ENCODE measurements around the gene TPPP. TPM values are rescaled to one million over a fixed set of nuclear protein-coding genes. Genes with fewer than 3 reads are reported as not detected.

TPPP gene
- polyA plus RNA-seq, 1 donor (not counting 4 experiments of a cell fraction or from before 2014, with no cell fraction given) = 0.88 TPM

DNA sequence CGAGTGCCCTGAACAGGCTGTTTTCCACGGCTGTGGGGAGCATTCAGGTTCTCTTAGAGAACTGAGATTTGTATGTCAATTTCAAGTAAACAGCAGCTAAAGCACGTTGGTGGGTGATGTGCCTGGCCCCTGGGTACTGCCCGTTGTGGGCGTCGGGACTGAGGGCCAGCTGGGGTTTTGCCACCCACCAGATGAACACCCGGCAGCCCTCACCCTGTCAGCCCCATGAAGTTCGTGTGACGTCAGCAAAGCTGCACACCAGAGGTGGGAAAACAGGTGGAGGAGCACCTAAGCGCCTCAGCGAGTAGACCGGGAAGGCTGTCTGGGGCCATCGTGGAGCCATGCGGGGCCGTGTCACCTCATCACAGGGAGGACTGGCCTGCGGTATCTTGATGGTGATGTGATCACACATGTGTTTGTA is 71.8 kb downstream of the TPPP start:
- no peaks in the 10 kb centered on the region for H3K4me1 ChIP-seq (ENCODE audit: control insufficient read depth, extremely low read depth, insufficient read depth, low read length)
- no peaks in the 10 kb centered on the region for H3K27me3 ChIP-seq (ENCODE audit: control insufficient read depth, extremely low read depth, insufficient read depth, low read length)
- H3K9me1 ChIP-seq (ENCODE audit: control insufficient read depth, extremely low read depth, insufficient read depth, low read length) = no peaks in the 10 kb centered on the region
- H3K79me2 ChIP-seq (ENCODE audit: control insufficient read depth, insufficient read depth, low read length) = peaks cover 12% of the 10 kb centered on the region
- no peak overlapping the region for H3K4me2 ChIP-seq (ENCODE audit: control insufficient read depth, extremely low read depth, insufficient read depth, low read depth, low read length)
- H3K9ac ChIP-seq (ENCODE audit: control insufficient read depth, extremely low read depth, insufficient read depth, low read length) = no peak overlapping the region
- dilution Hi-C loops (cut with MboI; ENCODE audit: extremely low pct_ligation_motif_present, low sequenced_read_pairs) = no loop called here
- FAIRE-seq (no peak), DNase-seq (ENCODE audit: low read depth, low spot score) (no peak)
- no peak overlapping the region for H2AFZ ChIP-seq (ENCODE audit: control insufficient read depth, low read length)
- peaks cover 13 to 29% of the 10 kb centered on the region in 2 experiments for H3K36me3 ChIP-seq (ENCODE audit: control insufficient read depth in 2 of 2, extremely low read depth in 1 of 2, insufficient read depth in 2 of 2, low read length in 2 of 2)
- TF ChIP-seq EZH2 (IDR thresholded peaks at IDR 0.05; ENCODE audit: low read length) = no peak
- TF ChIP-seq, protein P1, sequence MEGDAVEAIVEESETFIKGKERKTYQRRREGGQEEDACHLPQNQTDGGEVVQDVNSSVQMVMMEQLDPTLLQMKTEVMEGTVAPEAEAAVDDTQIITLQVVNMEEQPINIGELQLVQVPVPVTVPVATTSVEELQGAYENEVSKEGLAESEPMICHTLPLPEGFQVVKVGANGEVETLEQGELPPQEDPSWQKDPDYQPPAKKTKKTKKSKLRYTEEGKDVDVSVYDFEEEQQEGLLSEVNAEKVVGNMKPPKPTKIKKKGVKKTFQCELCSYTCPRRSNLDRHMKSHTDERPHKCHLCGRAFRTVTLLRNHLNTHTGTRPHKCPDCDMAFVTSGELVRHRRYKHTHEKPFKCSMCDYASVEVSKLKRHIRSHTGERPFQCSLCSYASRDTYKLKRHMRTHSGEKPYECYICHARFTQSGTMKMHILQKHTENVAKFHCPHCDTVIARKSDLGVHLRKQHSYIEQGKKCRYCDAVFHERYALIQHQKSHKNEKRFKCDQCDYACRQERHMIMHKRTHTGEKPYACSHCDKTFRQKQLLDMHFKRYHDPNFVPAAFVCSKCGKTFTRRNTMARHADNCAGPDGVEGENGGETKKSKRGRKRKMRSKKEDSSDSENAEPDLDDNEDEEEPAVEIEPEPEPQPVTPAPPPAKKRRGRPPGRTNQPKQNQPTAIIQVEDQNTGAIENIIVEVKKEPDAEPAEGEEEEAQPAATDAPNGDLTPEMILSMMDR (optimal IDR thresholded peaks at IDR 0.05 in 1 of 3, IDR thresholded peaks at IDR 0.05 in 1 of 3, conservative IDR thresholded peaks at IDR 0.05 in 1 of 3; ENCODE audit: extremely low read depth in 1 of 3, insufficient read depth in 2 of 3, low read length in 3 of 3) = no peak
- H4K20me1 ChIP-seq (ENCODE audit: control insufficient read depth, extremely low read depth, insufficient read depth, low read length) = no peaks in the 10 kb centered on the region
- H3K9me3 ChIP-seq (ENCODE audit: control insufficient read depth, low read depth, low read length) = no peaks in the 10 kb centered on the region
- no peak overlapping the region for H3K4me3 ChIP-seq (ENCODE audit: control insufficient read depth in 2 of 3, extremely low read depth in 1 of 3, insufficient read depth in 2 of 3, low read depth in 1 of 3, low read length in 3 of 3)
- no peak overlapping the region for H3K27ac ChIP-seq (ENCODE audit: control insufficient read depth, insufficient read depth, low read length)

DNA sequence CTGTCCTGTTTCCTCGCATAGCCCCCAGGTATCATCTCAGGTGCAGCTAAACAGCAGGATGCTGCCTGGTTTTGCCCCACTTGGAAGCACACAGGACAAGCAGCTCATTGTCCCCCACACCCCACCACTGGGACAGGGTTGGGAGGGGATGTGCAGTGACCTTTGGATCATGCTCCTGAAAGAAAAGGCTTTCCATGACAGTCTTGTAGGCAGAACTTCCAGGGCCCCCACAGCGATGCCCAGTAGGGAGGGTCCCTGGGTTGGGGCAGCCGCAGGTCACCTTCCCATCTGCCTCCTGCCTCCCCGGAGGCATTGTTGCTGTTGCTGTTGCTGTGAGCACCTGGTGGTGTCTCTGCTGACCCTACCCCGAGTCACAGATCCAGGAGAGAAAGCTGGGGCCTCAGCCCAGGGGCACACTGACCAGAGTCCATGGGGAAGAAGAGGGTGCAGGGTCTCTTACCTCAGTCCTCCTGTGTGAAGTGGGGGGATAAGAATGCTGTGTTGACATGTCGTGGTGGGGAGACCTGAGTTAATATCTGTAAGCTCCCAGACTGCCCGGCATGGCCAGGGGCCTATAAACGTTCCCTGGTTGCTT is 72.5 kb downstream of the TPPP start:
- Histone ChIP-seq H3K9me3 (ENCODE audit: control insufficient read depth, low read depth, low read length) (no peaks in the 10 kb centered on the region), H3K27me3 (ENCODE audit: control insufficient read depth, extremely low read depth, insufficient read depth, low read length) (no peaks in the 10 kb centered on the region), H3K36me3 (ENCODE audit: control insufficient read depth in 2 of 2, extremely low read depth in 1 of 2, insufficient read depth in 2 of 2, low read length in 2 of 2) (peaks cover 13 to 29% of the 10 kb centered on the region in 2 experiments), H4K20me1 (ENCODE audit: control insufficient read depth, extremely low read depth, insufficient read depth, low read length) (no peaks in the 10 kb centered on the region), H3K79me2 (ENCODE audit: control insufficient read depth, insufficient read depth, low read length) (peaks cover 18% of the 10 kb centered on the region), H3K4me3 (ENCODE audit: control insufficient read depth in 2 of 3, extremely low read depth in 1 of 3, insufficient read depth in 2 of 3, low read depth in 1 of 3, low read length in 3 of 3) (no peak overlapping the region), H3K4me2 (ENCODE audit: control insufficient read depth, extremely low read depth, insufficient read depth, low read depth, low read length) (no peak overlapping the region), H2AFZ (ENCODE audit: control insufficient read depth, low read length) (no peak overlapping the region), H3K9ac (ENCODE audit: control insufficient read depth, extremely low read depth, insufficient read depth, low read length) (no peak overlapping the region), H3K27ac (ENCODE audit: control insufficient read depth, insufficient read depth, low read length) (no peak overlapping the region), H3K4me1 (ENCODE audit: control insufficient read depth, extremely low read depth, insufficient read depth, low read length) (no peaks in the 10 kb centered on the region), H3K9me1 (ENCODE audit: control insufficient read depth, extremely low read depth, insufficient read depth, low read length) (no peaks in the 10 kb centered on the region)
- dilution Hi-C loops (cut with MboI; ENCODE audit: extremely low pct_ligation_motif_present, low sequenced_read_pairs) = no loop called here
- FAIRE-seq (no peak), DNase-seq (ENCODE audit: low read depth, low spot score) (no peak)
- TF ChIP-seq, protein P1 (optimal IDR thresholded peaks at IDR 0.05 in 1 of 3, IDR thresholded peaks at IDR 0.05 in 1 of 3, conservative IDR thresholded peaks at IDR 0.05 in 1 of 3; ENCODE audit: extremely low read depth in 1 of 3, insufficient read depth in 2 of 3, low read length in 3 of 3) = no peak
- no peak for TF ChIP-seq EZH2 (IDR thresholded peaks at IDR 0.05; ENCODE audit: low read length)

All from keratinocyte (primary cell).